HG03457 (cell line): ENCODE data around the gene ZNF766.
"Not testable (repeated sequence)": the region's sequence is repeated elsewhere in the genome, so short reads cannot be mapped to it uniquely, and the experiment has no call there.

Experiments used
- ATAC-seq: cut with Tn5 transposase; IDR thresholded peaks from one replicate; pipeline ENCODE4 v1.9.1; 2021; ENCODE audit warnings: moderate number of reproducible peaks; ENCODE audit not compliant: unreplicated experiment

ZNF766 gene

DNA sequence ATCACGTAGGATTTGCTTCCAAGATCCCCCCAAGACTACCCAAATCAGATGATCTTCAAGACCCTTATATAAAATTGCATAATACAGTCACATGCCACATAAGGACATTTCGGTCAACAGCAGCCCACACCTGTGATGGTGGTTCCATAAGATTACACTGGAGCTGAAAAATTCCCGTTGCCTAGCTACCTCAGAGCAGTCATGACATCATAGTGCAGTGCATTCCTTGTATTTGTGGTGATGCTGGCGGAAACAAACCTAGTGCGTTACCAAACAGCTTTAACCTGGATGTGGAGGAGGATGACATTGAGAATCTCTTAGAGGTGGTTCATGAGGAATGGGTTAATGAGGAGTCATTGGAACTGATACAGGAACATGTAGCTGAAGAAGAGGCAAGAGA lies 4.8 kb downstream of the ZNF766 start:
- no peak for ATAC-seq

DNA sequence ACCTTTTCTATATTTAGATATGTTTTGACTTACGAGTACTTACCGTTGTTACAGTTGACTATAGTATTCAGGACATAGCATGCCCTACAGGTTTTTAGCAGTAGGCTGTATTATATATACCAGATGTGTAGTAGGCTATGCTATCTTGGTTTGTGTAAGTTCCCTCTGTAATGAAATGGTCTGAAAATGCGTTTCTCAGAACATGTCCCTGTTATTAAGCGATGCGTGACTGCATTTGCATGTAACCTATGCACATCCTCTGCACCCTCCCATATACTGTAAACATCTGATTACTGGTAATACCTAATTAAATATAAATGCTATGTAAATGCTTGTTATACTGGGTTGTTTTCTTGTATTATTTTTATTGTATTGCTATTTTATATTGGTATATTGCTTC lies 6.6 kb downstream of the ZNF766 start:
- no peak for ATAC-seq

DNA sequence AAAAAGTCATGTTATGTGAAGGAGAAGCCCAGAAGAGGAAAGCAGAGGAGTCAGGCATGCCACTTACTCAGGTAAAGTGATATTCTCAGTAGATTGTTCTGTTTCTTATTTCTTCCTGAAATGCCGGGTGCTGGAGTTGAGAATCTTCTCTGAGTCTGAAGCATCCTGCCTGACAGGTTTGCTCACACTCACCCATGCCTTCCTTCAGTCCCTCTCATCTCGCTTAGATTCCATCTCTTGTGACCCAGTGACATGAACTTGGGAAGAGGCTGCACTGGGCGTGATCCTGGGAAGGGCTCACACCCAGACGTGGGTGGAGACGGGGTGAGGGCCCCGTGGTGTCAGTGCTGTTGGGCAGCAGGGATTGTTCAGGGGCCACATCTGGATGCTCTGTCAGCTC lies 8.1 kb downstream of the ZNF766 start:
- ATAC-seq = no peak

DNA sequence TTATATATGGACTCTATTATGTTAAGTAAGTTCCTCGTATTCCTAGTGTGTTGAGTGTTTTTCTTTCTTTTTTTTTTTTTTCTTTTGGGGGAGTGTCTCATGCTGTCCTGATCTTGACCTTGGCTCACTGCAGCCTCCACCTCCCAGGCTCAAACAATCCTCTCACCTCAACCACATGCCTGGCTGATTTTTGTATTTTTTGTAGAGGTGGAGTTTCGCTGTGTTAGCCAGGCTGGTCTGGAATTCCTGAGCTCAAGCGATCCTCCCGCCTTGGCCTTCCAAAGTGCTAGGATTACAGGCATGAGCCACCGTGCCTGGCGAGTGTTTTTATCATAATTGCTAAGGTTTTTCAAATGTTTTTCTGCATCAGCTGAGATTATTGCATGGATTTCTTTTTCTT lies 16.9 kb downstream of the ZNF766 start:
- ATAC-seq = no peak

DNA sequence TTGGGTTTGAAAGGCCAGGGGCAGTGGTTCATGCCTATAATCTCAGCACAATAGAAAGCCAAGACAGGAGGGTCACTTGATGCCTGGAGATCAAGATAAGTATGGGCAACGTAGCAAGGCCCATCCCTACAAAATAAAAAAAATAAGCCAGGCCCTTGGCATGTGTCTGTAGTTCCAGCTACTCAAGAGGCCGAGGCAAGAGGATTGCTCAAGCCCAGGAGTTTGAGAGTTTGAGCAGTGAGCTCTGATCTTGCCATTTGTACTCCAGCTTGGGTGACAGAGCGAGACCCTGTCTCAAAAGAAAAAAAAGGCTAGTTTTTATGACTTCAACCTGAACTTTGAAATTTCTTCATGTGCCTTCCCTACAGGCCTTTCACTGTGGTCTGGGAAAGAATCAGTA lies 22.4 kb downstream of the ZNF766 start:
- ATAC-seq = no peak

DNA sequence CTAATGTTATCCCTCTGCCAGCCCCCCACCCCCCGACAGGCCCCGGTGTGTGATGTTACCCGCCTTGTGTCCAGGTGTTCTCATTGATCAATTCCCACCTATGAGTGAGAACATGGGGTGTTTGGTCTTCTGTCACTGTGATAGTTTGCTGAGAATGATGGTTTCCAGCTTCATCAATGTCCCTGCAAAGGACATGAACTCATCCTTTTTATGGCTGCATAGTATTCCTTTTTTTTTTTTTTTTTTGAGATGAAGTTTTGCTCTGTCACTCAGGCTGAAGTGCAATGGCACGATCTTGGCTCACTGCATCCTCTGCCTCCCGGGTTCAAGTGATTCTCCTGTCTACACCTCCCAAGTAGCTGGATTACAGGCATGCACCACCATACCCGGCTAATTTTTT lies 23.6 kb downstream of the ZNF766 start:
- not testable (repeated sequence) for ATAC-seq

DNA sequence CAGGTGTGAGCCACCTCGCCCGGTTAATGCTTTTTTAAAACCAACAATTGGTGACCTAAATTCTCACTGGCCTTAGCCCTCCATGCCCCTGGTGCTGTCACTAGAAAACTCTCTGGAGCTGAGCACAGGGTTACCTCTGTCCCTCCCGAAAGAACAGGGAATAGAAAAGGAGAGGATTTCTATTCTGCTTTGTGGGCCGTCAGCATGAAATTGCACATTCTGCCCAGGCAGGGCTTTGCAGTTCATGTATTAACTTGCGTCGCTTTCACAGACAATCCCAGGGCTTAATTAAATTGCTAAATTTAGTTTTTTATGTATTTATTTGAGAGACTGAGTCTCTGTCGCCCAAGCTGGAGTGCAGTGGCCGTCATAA lies 27.0 kb downstream of the ZNF766 start:
- ATAC-seq = no peak

DNA sequence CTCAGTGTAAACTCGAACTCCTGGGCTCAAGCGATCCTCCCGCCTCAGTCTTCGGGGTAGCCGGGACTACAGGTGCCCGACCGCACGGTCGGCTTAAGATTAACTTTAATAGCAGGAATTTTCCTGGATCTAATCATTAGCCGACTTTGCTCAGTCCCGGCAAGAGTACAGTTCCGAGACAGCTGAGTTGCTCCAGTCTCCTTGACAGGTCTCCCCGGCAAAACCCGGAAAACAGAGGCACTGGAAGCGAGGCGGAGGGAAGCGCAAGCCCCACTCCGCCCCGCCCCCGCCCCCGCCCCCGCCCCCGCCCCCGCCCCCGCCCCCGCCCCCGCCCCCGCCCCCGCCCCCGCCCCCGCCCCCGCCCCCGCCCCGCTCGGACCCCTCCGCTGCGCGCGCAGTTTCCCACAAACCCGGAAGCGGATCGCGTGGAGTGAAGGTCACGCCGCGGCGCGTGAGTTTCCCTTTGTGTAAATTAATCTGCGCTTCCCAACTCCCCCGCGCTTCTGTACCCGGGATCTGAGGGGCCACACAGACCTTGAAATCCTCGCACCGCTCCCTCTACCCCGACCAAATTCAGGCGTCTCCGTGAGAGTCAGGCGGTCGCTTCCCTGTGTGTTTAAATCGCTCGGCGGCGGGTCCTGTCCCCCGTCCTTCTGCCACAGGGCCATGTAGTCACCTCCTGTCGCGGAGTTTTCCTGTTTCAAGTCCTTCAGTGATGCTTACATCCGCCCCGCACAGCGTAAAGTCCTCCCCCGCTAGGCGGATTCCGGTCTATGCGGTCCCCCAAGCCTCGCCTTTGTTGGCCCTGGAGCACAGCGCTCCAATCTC lies 27.6 kb downstream of the ZNF766 start, which contains the start of gene ZNF480:
ZNF480 (plus strand) TSS at position 397 of the 828 bp plus-strand sequence. CDS start 3,244 bp downstream, outside the sequence.
- no peak for ATAC-seq

DNA sequence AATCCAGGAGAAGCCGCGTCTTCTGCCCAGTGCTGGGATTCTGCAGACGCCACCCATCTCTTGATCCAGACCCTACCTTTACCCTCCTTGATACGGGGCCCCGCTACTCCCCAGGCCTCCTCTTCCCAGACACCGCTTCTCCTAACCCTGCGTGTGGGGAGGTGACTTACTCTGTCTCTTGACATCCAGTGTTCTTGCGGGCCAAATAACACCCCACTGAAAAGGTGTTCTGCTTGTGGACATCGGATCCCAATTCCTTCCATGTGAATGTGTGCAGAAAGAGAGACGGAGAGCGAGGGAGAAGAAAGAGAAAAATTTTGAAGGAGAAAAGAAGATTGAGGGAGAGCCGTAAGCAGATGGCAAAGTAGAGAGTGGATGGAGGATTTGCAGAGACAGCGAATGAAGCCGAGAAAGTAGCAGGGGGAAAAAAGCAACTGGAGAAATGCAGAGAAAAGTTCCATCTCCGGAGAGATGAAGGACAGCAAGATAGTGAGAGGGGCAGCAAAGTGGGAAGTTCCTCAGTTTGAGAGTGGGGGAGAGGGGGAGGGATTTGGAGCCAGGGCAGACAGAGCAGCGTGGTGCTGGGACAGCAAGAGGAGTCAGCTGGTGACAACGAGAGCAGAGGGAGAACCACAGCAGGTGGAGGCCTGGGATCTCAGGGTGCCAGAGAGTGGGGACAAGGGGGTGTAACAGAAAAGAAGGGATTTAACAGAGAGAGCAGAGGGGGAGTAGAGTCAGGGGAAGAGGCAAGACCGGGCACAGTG lies 28.4 kb downstream of the ZNF766 start:
- ATAC-seq = no peak

DNA sequence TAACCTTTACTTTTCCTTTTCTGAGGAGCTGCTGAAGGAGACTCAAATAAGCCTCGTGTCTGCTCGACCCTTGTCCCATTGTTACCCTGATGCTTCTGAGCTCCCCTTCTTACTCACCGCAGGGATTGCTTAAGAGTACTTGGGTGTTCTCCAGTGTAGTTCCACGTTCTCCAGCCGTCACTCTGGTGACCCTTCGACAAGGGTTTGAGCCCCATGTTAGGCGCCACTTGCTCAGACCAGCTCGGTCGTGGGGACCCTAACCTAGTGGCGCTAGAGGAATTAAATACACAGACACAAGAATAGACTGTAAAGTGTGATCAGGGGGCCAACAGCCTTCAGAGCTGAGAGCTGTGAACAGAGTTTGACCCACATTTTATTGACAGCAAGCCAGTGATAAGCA lies 37.9 kb downstream of the ZNF766 start:
- no peak for ATAC-seq

DNA sequence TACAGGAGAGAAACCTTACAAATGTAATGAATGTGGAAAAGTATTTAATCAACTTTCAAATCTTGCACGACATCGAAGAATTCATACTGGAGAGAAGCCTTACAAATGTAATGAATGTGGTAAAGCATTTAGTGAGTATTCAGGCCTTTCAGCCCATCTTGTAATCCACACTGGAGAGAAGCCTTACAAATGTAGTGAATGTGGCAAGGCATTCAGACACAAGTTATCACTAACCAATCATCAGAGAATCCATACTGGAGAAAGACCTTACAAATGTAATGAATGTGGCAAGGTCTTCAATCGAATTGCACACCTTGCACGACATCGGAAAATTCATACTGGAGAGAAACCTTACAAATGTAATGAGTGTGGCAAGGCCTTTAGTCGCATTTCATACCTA lies 53.0 kb downstream of the ZNF766 start:
- no peak for ATAC-seq

DNA sequence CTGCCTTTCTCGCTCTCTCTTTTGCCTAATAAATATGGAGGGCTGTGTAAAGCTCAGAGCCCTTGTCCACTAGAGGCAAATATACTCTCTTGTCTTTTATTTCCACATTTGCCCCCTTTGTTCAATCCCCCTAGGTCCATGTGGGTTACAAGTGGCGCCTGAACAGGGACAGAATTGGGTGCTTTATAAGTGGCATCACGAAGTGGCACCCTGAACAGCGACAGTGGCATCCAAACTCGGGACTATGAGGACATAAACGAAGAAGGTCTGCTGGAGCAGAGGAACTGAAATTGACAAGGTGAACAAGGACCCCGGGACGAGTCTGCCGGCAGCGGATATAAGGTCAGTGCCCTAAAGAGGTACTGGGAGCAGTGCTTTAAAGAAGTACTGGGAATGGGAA lies 62.4 kb downstream of the ZNF766 start:
- ATAC-seq = no peak

DNA sequence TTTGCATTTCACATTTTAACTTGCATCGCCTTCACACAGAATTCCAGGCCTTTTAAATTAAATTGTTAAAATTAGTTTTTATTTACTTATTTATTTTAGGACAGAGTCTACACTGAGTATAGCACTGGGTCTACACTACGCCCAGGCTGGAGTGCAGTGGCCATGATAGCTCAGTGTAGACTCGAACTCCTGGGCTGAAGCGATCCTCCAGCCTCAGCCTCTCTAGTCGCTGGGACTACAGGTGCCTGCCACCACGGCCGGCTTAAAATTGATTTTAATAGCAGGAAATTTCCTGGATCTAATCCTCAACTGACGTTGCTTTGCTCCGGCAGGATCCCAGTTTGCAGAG lies 66.4 kb downstream of the ZNF766 start:
- no peak for ATAC-seq

DNA sequence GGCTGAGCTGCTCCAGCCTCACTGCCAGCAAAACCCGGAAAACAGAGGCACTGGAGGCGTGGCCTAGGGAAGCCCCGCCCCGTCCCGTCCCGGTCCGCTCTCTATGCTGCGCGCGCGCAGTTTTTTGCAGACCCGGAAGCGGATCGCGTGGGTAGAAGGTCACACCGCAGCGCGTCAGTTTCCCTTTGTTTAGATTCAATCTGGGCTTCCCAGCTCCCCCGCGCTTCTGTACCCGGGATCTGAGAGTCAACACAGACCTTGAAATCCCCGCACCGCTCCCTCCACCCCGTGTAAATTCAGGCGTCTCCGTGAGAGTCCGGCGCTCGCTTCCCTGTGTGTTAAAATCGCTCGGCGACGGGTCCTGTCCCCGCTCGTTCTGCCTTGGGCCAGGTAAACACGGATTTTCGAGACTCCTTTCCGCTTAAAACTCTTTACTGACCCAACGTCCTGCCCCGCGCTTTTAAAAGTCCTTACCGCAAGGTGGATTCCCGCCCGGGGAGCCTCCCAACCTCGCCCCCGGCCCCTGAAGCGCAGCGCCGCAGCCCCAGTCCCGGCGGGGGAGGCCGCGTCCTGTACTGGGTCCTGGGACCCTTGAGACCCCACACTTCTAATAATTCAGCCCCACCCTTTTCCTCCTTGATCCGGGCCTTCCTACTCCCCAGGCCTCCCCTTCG lies 66.9 kb downstream of the ZNF766 start, which contains the start of gene ZNF610:
ZNF610 (plus strand) TSS at position 127 of the 674 bp plus-strand sequence. CDS start 12,930 bp downstream, outside the sequence.
- ATAC-seq = no peak

DNA sequence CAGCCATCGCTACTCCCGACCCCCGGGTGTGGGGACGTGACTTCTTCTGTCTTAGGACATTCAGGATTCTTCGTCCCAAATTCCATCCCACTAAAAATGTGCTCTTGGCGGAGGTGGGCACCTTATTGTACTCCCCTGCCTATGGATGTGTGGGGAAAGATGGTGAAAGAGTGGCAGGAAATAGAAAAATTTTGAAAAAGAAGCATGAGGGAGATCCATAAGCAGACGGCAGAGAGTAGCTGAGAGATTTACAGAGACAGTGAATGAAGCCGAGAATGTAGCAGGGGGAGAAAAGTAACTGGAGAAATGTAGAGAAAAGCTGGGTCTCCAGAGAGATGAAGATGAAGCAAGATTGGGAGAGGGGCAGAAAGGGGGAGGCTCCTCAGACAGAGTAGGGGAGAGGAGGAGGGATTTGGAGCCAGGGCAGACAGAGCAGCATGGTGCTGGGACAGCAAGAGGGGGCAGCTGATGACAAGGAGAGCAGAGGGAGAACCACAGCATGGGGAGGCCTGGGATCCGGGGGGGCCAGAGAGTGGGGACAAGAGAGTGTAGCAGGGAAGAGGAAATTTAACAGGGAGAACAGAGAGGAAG lies 67.5 kb downstream of the ZNF766 start:
- ATAC-seq = no peak

DNA sequence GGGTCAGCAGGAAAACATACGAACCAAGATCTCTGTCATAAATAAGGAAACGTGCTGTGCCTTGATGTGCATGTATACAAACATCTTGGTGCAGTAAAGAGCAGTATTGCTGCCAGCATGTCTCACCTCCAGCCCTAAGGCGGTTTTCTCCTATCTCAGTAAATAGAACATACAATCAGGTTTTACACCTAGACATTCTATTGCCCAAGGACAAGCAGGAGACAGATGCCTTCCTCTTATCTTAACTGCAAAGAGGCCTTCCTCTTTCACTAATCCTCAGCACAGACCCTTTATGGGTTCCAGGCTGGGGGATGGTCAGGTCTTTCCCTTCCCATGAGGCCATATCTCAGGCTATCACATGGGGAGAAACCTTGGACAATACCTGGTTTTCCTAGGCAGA lies 69.6 kb downstream of the ZNF766 start:
- ATAC-seq = not testable (repeated sequence)

DNA sequence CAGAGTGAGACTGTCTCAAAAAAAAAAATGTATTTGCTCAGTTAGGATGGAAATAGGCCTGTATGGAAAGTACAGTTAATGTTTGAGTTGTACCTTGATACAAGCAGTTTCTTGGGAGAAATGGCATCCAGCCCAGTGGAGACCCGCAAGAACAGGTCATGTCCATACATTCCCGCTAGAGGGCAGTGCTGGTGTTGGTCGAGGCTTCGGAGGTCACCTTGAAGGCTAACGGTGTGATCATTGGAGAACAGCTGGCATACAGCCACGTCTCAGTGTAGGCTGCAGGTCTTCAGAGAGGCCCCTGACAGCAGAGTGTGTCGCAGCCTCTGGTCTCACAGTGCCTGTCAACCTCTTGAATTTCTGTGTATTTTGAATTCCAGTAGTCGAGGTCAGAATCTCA lies 74.2 kb downstream of the ZNF766 start:
- no peak for ATAC-seq

DNA sequence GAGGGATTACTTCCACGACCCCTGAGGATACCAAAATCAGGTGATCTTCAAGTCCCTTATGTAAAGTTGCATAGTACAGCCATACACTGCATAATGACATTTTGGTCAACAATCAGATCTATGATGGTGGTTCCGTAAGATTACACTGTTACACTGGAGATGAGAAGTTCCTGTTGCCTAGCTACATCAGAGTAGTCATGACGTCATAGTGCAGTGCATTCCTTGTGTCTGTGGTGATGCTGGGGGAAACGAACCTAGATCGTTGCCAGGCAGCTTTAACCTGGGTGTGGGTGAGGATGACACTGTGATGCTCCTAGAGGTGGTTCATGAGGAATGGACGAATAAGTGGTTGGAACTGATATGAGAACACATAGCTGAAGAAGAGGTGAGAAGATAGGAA lies 75.8 kb downstream of the ZNF766 start:
- ATAC-seq = no peak
